NCI-H748 (cell line): Measurements from ENCODE around the gene HACD1.

Experiments used
- DNase-seq: peaks from one replicate; lab custom pipeline; 2025; ENCODE audit not compliant: unreplicated experiment; lab: John Stamatoyannopoulos, UW

HACD1 gene

DNA sequence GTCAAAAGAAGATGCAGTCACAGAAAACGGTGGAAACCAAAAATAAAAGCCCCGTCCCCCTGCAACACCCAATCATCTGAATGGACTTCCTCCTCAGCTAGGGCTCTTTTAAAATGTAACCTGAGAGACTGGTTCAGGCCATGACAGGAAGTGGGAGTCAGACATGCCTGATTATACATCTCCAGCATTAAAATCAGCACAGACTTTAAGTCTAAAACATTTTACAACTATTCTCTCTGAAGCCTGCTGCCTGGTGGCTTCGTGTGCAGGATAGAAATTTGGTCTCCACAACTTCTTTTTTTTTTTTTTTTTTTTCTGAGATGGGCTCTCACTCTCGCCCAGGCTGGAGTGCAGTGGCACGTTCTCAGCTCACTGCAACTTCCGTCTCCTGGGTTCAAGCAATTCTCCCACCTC, 30.3 kb downstream of the HACD1 start:
- no peak for DNase-seq

DNA sequence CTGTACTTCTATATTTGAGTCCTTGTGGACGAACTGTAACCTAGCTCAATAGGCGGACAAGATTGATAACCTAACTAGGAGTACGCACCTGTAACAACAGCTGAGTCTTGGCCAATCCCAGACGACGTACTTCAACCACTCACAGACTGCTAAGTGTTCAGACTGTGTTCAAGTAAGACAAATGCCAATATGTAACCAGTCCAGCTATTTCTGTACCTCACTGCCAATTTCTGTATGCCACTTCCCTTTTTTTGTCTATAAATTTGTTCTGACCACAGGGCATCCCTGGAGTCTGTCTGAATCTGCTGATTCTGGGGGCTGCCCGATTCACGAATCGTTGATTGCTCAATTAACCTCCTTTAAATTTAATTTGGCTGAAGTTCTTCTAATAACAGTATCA, 32.2 kb downstream of the HACD1 start:
- no peak for DNase-seq

DNA sequence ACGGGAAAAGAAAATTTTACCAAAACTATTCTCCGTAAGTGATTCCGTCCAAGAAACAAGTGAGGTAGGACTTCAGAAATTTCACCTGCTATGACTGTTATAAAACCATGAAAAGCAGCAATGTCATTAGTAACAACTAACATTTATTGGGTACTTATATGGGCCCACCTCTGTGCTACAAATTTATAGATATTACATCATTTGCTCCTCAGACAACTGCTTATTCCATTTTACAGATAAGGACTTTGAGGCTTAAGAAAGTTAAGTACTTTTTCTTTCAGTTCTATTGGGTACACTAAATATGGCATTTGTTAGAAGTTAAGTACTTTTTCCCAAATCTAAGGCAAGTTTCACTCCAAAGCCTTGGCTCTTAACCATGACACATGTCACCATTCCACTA, 36.3 kb downstream of the HACD1 start:
- no peak for DNase-seq

DNA sequence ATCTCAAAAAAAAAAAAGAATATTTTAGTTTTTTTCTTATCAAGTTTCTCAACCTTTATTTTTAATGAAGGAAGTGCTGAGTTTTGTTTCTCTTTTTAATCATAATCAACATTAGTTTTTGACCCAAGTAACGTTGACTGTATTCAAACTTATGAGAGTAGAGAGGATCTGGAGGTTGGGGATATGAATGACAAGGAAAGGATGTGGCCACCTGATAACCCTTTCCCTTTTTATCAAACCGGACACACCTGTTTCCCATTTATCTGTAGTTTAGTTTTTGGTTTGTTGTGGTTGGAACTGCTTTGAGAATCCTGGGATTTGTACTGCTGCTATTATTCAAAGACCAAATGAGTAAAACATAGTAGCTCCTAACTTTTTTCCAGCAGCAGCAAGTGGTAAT, 38.6 kb downstream of the HACD1 start:
- DNase-seq, result no peak

DNA sequence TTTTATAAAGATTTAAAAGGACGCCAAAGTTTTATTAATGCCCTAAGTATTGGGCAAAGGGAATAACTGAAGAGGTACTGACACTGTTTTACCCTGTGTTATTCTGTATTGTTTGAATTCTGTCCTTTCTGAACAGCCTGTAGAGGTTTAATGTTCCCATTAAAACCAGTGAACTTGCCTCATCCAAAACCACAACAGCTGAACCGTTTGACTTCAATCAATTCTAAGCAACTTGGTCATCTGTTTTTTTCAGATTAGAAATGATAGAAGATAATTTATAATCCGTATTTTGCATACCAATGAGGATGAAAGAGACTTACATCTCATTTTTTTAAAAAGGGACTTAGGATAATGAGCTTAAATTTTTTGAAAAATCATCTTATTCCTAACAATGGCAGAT, 40.4 kb downstream of the HACD1 start:
- no peak for DNase-seq

DNA sequence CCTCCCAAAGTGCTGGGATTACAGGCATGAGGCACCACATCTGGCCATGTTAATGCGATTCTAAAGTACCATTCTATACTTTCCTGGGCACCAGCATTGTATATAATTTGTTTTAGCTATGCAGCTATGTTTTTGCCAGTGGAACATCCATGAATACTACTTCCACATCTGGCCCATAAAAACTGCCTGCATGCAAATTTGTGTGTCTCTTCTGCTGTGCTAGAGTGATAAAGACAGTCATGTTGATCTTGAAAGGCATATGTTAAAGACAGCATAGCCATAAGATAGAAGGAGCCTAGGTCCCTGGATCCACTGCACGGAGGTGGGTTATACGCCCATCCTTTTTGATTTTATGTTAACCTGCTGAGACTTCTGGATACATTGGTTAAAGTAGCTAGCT, 52.3 kb downstream of the HACD1 start:
- DNase-seq, result no peak

DNA sequence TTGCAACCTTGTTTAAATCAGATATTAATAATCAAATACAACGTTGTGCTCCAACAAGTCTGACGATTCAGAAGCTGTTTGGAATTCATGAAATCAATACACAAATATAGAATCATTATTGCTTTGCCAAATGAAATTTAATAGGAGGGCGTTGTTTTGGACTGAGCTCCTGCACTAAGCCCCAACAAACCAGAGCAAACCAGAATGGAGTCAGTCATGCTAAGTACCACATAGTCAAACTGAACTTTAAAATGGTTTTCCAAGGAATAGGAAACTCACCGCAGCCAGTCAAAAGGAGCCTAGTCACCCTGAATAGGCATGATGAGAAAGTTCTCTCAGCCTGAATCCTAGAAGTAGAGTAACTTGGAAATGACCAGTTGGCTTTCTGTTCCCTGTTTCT, 53.7 kb downstream of the HACD1 start:
- no peak for DNase-seq

DNA sequence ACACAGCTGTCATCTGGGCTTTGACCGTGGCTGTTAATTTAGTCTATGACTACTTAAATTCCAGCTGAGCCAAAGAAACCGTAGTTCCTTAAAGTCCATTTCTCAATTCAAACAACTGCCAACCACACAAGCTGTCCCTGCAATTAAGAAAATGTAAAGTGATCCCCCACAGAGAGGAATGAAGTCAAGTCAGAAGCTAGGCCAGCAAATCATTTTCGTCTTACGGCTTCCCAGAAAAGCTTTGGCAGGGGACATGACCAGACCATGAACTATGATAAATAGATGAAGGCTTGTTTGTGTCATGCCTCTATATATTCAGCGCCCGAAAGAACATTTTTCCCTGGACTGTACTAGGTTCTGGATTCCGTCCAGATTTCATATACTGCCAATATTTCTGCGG, 54.6 kb downstream of the HACD1 start:
- peak; percentile 64 for DNase-seq

DNA sequence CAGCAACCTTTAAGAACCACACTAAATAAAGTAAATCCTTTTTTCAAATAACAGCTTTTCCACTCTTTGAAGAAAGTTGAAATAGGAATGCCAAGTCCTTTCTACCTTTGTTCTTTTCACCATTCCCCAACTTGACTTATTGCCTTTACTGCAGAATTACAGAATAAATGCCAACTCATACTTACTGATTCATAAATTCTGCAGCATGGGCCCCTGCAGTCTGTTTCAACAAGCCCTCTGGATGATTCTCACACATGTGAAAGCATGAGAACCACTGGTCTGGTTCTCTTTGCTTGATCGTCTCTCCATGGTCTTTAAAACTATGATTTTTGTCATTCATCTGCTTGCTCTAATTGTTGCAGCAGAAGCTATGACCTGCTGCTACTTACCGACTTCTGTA, 56.1 kb downstream of the HACD1 start:
- no peak for DNase-seq

DNA sequence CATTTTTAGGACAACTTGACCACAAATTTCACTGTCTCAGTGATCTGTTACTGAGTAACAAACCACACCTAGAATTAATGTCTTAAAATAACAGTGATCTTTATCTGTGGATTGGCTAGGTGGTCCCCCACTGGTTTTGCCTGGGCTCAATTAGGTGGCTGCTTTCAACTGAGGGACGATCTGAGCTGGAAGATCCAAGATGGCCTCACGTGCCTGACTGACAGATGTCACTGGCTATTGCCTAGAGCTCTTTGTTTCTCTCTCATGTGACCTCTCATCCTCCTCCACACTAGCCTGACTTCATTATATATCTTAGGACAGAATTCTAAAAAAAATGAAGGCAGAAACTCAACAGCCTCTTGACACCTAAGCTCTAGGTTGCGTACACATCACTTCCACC, 59.7 kb downstream of the HACD1 start:
- DNase-seq, result no peak

DNA sequence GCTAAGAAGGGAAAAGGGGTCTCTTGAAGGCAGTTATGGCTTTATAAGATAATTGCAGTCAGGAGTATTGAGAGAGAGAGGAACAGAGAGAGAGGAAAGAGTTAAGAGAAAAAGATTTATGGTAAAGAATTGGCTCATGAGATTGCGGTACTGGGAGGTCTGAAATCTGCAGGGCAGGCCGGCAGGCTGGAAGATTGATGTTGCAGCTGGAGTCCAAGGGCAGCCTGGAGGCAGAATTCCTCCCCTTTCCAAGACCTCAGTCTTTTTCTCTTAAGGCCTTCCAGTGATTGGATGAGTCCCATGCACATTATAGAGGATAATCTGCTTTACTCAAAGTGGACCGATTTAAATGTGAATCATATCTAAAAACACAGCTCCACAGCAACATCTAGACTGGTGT, 68.4 kb downstream of the HACD1 start:
- no peak for DNase-seq

DNA sequence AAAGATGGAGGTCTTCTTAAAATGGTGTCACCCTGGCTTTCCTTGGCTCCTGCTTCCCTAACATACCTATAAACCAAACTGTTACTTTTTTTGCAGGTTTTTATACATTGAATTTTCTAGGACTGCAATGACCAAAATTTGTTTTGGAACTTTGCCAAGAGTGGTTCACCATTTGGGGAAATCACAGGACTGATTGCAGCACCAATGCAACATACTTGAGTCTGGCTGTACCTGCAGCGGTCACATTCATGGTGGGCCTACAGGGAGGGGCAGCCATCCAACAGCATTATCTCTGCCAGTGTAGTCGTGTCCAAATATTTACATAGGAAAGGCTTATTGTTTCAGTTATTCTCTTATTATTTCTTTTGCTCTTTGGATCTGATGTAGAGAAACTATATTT, 69.0 kb downstream of the HACD1 start:
- peak; percentile 62 for DNase-seq

DNA sequence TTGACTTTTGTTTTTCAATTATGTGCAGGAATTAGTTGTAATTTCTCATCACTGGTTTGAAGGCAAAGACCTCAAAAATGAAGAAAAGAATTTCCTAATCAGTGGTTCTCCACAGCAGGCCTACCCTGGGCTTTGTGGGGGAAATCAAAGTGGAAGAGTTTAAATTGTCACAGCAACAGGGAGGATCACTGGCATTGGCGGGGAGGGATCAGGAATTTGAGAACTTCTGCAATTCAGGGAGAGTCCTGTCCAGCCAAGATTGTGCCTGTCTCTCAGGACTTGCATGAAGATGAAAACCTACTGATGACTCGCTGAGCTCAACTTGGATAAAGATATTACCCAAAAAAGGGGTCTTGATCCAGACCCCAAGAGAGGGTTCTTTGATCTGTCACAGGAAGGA, 70.1 kb downstream of the HACD1 start:
- no peak for DNase-seq

DNA sequence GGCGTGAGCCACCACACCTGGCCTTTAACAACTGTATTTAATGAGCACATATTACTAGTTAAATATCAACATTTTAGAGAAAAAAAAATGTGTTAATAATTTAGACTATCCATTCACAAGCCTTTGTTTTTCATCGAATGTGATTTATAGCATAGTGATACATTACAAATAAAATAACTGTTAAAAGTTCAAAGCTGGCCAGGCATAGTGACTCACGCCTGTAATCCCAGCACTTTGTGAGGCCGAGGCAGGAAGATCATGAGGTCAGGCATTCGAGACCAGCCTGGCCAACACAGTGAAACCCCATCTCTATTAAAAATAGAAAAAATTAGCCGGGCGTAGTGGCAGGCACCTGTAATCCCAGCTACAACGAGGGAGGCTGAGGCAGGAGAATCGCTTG, 72.7 kb downstream of the HACD1 start:
- DNase-seq, result no peak
